ENCODE data around the gene KLHL6. TPM values are rescaled to one million over a fixed set of nuclear protein-coding genes. Genes with fewer than 3 reads are reported as not detected.
A peak's percentile ranks its signal among the peaks of the same experiment; 100 is the strongest.
"Not testable (repeated sequence)": the region's sequence is repeated elsewhere in the genome, so short reads cannot be mapped to it uniquely, and the experiment has no call there.

KLHL6 gene
- total RNA-seq, 2 experiments from 2014 or later, result 23.9 to 24.2 TPM

DNA sequence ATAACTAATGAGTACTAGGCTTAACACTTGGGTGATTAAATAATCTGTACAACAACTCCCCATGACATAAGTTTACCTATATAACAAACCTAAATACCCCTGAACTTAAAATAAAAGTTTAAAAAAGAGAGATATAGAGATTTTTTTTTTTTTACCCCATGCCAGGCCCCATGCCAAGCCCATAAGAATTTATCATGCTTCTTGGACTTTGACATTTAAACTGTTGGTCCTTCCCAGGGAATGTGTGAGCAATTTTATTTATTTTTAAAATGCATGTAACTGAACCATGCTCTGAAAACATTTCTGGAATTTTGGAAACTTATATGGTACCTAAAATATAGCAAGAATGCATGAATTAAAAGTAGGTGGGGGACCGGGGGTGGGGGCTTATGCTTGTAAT lies 26.3 kb downstream of the KLHL6 start:
- H3K4me3 Mint-ChIP-seq, result no peak overlapping the region
- H3K27ac Mint-ChIP-seq, result peak overlapping the region; percentile 8
- Histone ChIP-seq H3K4me3 (ENCODE audit: low read length) (no peak overlapping the region), H3K27ac (ENCODE audit: low read depth in 1 of 2, low read length in 2 of 2) (no peak overlapping the region), H3K27me3 (ENCODE audit: control insufficient read depth in 1 of 2, insufficient read depth in 2 of 2, low read length in 2 of 2) (no peaks in the 10 kb centered on the region), H3K36me3 (ENCODE audit: insufficient read depth, low read length) (peaks cover 46% of the 10 kb centered on the region), H3K9me3 (ENCODE audit: control insufficient read depth in 1 of 2, insufficient read depth in 1 of 2, low read length in 2 of 2) (no peaks in the 10 kb centered on the region), H3K4me1 (ENCODE audit: insufficient read depth, low read length) (peaks cover 14% of the 10 kb centered on the region)
- H3K36me3 Mint-ChIP-seq (ENCODE audit: low read depth), result peaks cover 90% of the 10 kb centered on the region
- no peak for ATAC-seq (ENCODE audit: poor library complexity)
- DNase-seq, result no peak
- TF ChIP-seq, protein P1, sequence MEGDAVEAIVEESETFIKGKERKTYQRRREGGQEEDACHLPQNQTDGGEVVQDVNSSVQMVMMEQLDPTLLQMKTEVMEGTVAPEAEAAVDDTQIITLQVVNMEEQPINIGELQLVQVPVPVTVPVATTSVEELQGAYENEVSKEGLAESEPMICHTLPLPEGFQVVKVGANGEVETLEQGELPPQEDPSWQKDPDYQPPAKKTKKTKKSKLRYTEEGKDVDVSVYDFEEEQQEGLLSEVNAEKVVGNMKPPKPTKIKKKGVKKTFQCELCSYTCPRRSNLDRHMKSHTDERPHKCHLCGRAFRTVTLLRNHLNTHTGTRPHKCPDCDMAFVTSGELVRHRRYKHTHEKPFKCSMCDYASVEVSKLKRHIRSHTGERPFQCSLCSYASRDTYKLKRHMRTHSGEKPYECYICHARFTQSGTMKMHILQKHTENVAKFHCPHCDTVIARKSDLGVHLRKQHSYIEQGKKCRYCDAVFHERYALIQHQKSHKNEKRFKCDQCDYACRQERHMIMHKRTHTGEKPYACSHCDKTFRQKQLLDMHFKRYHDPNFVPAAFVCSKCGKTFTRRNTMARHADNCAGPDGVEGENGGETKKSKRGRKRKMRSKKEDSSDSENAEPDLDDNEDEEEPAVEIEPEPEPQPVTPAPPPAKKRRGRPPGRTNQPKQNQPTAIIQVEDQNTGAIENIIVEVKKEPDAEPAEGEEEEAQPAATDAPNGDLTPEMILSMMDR (IDR thresholded peaks at IDR 0.05), result no peak
- ChIA-PET POLR2A (no interaction called here), CTCF (no interaction called here)
- H3K27me3 Mint-ChIP-seq, result no peaks in the 10 kb centered on the region
- H3K9me3 Mint-ChIP-seq, result no peaks in the 10 kb centered on the region
- peaks cover 67% of the 10 kb centered on the region for H3K4me1 Mint-ChIP-seq (ENCODE audit: low read depth)
- intact Hi-C loops (cut with DNase I, micrococcal nuclease), result no loop called here

DNA sequence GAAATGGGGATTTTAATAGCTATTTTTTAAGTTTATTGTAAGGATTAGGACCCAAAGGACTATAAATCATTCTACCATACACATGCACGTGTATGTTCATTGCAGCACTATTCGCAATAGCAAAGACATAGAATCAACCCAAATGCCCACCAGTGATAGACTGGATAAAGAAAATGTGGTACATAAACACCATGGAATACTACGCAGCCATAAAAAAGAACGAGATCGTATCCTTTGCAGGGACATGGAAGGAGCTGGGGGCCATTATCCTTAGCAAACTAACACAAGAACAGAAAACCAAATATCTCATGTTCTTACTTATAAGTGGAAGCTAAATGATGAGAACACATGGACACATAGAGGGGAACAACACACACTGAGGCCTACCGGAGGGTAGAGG lies 26.7 kb downstream of the KLHL6 start:
- Mint-ChIP-seq H3K4me1 (ENCODE audit: low read depth) (peaks cover 65% of the 10 kb centered on the region), H3K36me3 (ENCODE audit: low read depth) (peaks cover 91% of the 10 kb centered on the region)
- Histone ChIP-seq H3K4me1 (ENCODE audit: insufficient read depth, low read length) (peaks cover 12% of the 10 kb centered on the region), H3K36me3 (ENCODE audit: insufficient read depth, low read length) (peaks cover 50% of the 10 kb centered on the region)
- CTCF ChIA-PET; ATAC-seq (ENCODE audit: poor library complexity); H3K27ac Mint-ChIP-seq; H3K9me3 ChIP-seq (ENCODE audit: control insufficient read depth in 1 of 2, insufficient read depth in 1 of 2, low read length in 2 of 2); H3K4me3 Mint-ChIP-seq; H3K9me3 Mint-ChIP-seq; H3K27me3 ChIP-seq (ENCODE audit: control insufficient read depth in 1 of 2, insufficient read depth in 2 of 2, low read length in 2 of 2); H3K27me3 Mint-ChIP-seq; DNase-seq; H3K4me3 ChIP-seq (ENCODE audit: low read length); intact Hi-C loops (cut with DNase I, micrococcal nuclease); H3K27ac ChIP-seq (ENCODE audit: low read depth in 1 of 2, low read length in 2 of 2): not testable (repeated sequence)
- POLR2A ChIA-PET, result interaction anchor here (0.5 kb wide), 1 partner anchor 73 kb away, joined by 6 read pairs; no protein-coding TSS in a partner anchor

DNA sequence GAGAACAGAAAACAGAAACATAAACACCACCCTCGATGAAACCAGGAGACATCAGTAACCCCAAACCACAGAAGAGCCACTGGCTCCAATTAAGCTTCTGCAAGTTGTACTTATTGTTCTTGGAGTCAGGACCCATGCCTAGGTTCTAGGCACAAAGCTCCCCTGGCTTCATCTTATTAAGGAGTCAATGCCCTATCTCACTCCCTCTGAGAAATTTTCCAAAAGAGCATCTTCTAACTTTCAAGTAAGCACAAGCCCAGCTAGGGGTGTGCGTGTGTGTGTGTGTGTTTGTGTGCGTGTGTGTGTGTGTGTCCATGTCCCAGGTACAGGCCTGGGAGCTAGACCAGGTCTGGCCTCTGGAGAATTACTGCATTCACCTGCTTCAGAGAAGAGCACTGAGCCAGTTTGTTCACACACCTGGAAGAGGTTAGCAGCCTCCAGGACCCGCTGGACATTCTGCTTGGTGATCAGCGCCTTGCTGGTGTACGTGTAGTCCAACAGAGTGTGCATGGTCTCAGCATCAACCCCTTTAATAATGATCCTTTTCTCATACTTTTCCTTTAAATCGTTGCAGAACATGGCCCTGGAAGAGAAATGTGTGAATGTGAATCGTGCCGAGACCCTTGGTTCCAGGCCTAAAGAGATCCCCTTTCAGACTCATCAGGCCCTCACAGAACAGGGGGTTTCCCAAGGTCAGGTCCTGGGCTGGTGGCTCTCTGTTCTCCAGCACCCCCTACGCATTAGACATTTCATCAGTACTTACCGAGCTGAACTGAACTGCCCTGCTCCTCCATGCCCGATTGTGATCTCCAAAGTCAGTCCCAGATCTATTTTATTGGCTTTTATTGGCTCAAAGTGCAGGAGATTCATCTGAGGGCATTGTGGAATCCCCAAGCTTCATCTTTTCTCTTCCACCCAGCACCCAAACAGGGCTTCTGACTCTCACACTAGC lies 27.8 kb downstream of the KLHL6 start:
- no peak overlapping the region for H3K27ac ChIP-seq (ENCODE audit: low read depth in 1 of 2, low read length in 2 of 2)
- H3K4me1 Mint-ChIP-seq (ENCODE audit: low read depth), result peaks cover 55% of the 10 kb centered on the region
- intact Hi-C loops (cut with DNase I, micrococcal nuclease), result no loop called here
- no peaks in the 10 kb centered on the region for H3K9me3 ChIP-seq (ENCODE audit: control insufficient read depth in 1 of 2, insufficient read depth in 1 of 2, low read length in 2 of 2)
- H3K36me3 Mint-ChIP-seq (ENCODE audit: low read depth), result peaks cover 92% of the 10 kb centered on the region
- ChIA-PET POLR2A (interaction anchor here (0.5 to 1.8 kb wide), 5 partner anchors 11 to 108 kb away, joined by 3 to 6 read pairs (median 6); partner anchors contain the start of gene KLHL24), CTCF (interaction anchor here (0.5 to 1.6 kb wide), 2 partner anchors 10 to 119 kb away, joined by 3 to 4 read pairs; no protein-coding TSS in a partner anchor)
- TF ChIP-seq, protein P1 (IDR thresholded peaks at IDR 0.05), result no peak
- peak overlapping the region; percentile 69 for H3K27ac Mint-ChIP-seq
- H3K27me3 Mint-ChIP-seq, result no peaks in the 10 kb centered on the region
- H3K4me1 ChIP-seq (ENCODE audit: insufficient read depth, low read length), result peaks cover 12% of the 10 kb centered on the region
- H3K36me3 ChIP-seq (ENCODE audit: insufficient read depth, low read length), result peaks cover 58% of the 10 kb centered on the region
- H3K4me3 ChIP-seq (ENCODE audit: low read length), result no peak overlapping the region
- DNase-seq, result no peak
- no peaks in the 10 kb centered on the region for H3K27me3 ChIP-seq (ENCODE audit: control insufficient read depth in 1 of 2, insufficient read depth in 2 of 2, low read length in 2 of 2)
- H3K9me3 Mint-ChIP-seq, result no peaks in the 10 kb centered on the region
- no peak overlapping the region for H3K4me3 Mint-ChIP-seq
- no peak for ATAC-seq (ENCODE audit: poor library complexity)

All from CD4-positive, alpha-beta T cell (primary cell).